Measurements from ENCODE around the gene TMEM114.

- TF ChIP-seq CTCF (IDR thresholded peaks at IDR 0.05) (no peak), EP300 (IDR thresholded peaks at IDR 0.05) (no peak)
Observed at GRCh38 chr16:8551388-8552332, 38.7 kb downstream of the TMEM114 start.
